Measurements from ENCODE around the gene PRR5. TPM values are rescaled to one million over a fixed set of nuclear protein-coding genes. Genes with fewer than 3 reads are reported as not detected.
"Not testable (repeated sequence)": the region's sequence is repeated elsewhere in the genome, so short reads cannot be mapped to it uniquely, and the experiment has no call there.

Gene PRR5
- total RNA-seq, 1 donor from 2014 or later, result 13.5 TPM

DNA sequence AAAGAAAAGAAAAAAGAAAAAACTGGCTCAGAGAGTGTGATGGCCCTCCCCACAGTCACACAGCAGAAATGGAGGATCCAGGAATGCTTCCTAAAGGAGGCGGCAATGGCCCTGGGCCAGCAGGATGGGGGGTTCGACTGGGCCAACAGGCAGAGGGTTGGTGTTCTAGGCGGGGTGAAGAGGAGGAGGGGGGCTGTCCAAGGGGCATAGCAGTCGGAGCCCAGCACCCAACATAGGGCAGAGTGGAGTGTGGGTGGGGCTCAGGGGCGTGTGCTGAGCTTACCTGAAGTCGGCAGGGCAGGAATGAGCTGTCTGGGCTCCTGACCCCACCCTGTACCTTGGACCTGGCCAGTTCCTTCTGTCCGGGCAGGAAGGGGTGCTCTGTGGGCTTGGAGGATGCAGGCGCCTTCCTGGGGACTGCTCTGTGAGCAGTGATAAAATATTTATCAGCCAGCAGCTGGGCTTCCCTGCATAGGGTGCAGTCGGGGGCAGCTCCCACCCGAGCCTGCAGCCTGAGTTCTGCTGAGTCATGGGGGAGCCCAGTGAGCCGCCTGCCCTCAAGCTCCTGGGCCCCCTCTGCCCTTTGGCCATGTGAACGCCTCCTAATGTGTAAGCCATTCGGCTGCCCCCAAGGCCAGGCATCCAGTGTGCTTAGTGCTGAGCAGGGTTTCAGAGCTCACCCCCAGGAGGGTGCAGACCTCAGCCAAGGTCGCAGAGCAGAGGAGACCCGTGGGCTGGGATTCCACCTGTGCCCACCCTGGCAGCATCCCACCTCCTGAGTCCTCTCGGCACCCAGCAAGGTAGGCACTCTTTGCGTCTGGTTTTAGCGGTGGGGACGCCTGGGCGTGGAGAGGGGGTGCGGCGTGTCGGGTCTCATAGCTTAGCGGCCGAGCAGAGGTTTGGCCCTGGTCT lies 25.3 kb upstream of the PRR5 start:
- peaks cover 13% of the 10 kb centered on the region for H3K27me3 Mint-ChIP-seq (ENCODE audit: unreplicated experiment)
- no peaks in the 10 kb centered on the region for H3K36me3 Mint-ChIP-seq (ENCODE audit: unreplicated experiment)
- H3K9me3 Mint-ChIP-seq (ENCODE audit: unreplicated experiment), result no peaks in the 10 kb centered on the region
- no peak overlapping the region for H3K27ac Mint-ChIP-seq (ENCODE audit: unreplicated experiment)
- TF ChIP-seq, protein P1, sequence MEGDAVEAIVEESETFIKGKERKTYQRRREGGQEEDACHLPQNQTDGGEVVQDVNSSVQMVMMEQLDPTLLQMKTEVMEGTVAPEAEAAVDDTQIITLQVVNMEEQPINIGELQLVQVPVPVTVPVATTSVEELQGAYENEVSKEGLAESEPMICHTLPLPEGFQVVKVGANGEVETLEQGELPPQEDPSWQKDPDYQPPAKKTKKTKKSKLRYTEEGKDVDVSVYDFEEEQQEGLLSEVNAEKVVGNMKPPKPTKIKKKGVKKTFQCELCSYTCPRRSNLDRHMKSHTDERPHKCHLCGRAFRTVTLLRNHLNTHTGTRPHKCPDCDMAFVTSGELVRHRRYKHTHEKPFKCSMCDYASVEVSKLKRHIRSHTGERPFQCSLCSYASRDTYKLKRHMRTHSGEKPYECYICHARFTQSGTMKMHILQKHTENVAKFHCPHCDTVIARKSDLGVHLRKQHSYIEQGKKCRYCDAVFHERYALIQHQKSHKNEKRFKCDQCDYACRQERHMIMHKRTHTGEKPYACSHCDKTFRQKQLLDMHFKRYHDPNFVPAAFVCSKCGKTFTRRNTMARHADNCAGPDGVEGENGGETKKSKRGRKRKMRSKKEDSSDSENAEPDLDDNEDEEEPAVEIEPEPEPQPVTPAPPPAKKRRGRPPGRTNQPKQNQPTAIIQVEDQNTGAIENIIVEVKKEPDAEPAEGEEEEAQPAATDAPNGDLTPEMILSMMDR (IDR thresholded peaks at IDR 0.05), result no peak
- DNase-seq (ENCODE audit: extremely low spot score, unreplicated experiment), result no peak
- H3K4me1 Mint-ChIP-seq (ENCODE audit: unreplicated experiment), result no peaks in the 10 kb centered on the region
- no peak overlapping the region for H3K4me3 Mint-ChIP-seq (ENCODE audit: unreplicated experiment)

DNA sequence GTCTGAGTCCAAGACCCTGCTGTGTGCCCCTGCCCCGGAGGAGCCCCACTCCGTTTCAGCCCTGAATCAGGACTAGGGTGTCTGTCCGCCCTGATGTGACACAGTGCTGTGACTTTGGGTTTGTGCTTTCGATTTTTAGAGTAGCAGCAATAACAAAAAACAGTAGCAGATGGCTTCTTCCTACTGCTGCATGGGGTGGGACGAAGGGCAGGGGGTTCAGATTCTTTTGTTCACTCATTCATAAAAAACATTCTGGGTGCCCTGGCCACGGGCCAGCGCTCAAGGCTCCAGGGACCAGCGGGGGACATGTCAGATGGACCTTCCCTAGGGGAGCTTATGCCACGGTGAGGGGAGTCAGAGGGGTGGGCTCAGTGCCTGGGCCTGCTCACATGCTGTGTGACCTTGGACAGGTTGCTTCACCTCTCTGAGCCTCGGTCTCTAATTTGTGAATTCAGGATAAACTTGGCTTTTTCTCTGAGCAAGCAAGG lies 24.6 kb upstream of the PRR5 start:
- H3K27ac Mint-ChIP-seq (ENCODE audit: unreplicated experiment), result no peak overlapping the region
- no peak overlapping the region for H3K4me3 Mint-ChIP-seq (ENCODE audit: unreplicated experiment)
- H3K36me3 Mint-ChIP-seq (ENCODE audit: unreplicated experiment), result no peaks in the 10 kb centered on the region

DNA sequence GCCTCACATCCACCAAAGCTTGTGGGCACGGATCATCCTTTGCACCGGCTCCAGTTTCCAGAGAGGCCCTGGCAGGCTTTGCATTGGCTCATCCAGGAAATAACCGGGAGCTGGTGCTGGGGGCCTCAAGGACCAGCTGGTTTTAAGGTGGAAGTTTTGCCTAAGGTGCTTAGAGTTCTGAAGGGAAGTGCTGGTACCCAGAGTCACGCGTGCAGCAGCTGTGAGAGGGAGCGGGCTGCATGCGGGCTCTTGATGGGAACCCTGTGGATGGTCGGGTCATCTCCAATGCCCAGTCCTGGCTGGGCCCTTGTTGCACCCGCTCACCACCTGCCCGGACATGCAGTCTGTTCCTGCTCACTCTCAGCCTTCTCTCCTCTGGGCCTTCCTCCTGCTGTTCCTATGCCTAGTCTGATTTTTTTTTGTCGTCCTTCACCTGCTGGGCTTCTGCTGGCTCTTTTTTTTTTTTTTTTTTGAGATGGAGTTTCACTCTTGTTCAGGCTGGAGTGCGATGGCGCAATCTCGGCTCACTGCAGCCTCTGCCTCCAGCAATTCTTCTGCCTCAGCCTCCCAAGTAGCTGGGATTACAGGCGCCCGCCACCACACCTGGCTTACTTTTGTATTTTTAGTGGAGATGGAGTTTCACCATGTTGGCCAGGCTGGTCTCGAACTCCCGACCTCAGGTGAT lies 24.0 kb upstream of the PRR5 start:
- H3K27ac Mint-ChIP-seq (ENCODE audit: unreplicated experiment), result no peak overlapping the region
- H3K27me3 Mint-ChIP-seq (ENCODE audit: unreplicated experiment), result peaks cover 9% of the 10 kb centered on the region

More for the DNA sequence above, 24.6 kb upstream of the PRR5 start:
- no peaks in the 10 kb centered on the region for H3K4me1 Mint-ChIP-seq (ENCODE audit: unreplicated experiment)
- peaks cover 9% of the 10 kb centered on the region for H3K27me3 Mint-ChIP-seq (ENCODE audit: unreplicated experiment)
- no peaks in the 10 kb centered on the region for H3K9me3 Mint-ChIP-seq (ENCODE audit: unreplicated experiment)
- TF ChIP-seq, protein P1 (IDR thresholded peaks at IDR 0.05), result no peak
- no peak for DNase-seq (ENCODE audit: extremely low spot score, unreplicated experiment)

DNA sequence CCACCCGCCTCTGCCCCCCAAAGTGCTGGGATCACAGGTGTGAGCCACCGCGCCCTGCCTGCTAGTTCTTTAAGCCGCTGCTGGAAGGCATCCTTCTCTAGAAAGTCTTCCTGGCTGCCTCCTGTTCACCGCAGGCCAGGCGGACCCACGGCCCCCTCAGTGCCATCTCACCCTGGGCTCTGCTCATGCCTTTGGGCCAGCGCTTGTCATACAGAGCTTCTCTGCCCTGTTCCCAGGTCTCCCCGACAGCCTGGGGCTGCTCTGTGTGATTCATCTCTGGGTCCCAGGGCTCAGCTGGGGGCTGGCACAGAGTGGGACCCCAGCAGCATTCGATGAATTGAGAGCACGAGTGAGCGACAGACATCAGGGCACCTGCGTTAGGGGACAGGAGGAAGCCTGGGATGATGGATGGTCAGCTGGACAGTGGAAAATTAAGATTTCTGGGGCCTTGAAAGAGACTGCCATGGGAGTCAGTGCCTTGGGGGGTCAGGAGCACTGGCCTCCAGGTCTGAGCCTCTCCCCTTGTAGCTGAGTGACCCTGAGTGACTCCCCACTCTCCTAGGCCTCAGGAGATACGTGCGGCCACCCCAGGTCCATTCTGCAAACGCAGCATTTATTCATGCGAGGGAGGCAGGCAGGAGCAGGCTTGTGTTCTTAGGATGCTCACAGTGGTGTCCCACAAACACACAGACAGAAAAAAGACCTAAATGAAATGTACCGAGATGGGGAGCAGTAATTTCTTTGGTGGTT lies 23.3 kb upstream of the PRR5 start:
- Mint-ChIP-seq H3K9me3 (ENCODE audit: unreplicated experiment) (no peaks in the 10 kb centered on the region), H3K27me3 (ENCODE audit: unreplicated experiment) (peaks cover 9% of the 10 kb centered on the region), H3K27ac (ENCODE audit: unreplicated experiment) (no peak overlapping the region), H3K36me3 (ENCODE audit: unreplicated experiment) (no peaks in the 10 kb centered on the region), H3K4me3 (ENCODE audit: unreplicated experiment) (no peak overlapping the region), H3K4me1 (ENCODE audit: unreplicated experiment) (no peaks in the 10 kb centered on the region)
- TF ChIP-seq, protein P1 (IDR thresholded peaks at IDR 0.05), result no peak
- DNase-seq (ENCODE audit: extremely low spot score, unreplicated experiment), result no peak

More for the DNA sequence above, 24.0 kb upstream of the PRR5 start:
- TF ChIP-seq, protein P1 (IDR thresholded peaks at IDR 0.05), result no peak
- H3K4me1 Mint-ChIP-seq (ENCODE audit: unreplicated experiment), result no peaks in the 10 kb centered on the region
- H3K9me3 Mint-ChIP-seq (ENCODE audit: unreplicated experiment), result no peaks in the 10 kb centered on the region
- no peak overlapping the region for H3K4me3 Mint-ChIP-seq (ENCODE audit: unreplicated experiment)
- DNase-seq (ENCODE audit: extremely low spot score, unreplicated experiment), result no peak
- no peaks in the 10 kb centered on the region for H3K36me3 Mint-ChIP-seq (ENCODE audit: unreplicated experiment)

DNA sequence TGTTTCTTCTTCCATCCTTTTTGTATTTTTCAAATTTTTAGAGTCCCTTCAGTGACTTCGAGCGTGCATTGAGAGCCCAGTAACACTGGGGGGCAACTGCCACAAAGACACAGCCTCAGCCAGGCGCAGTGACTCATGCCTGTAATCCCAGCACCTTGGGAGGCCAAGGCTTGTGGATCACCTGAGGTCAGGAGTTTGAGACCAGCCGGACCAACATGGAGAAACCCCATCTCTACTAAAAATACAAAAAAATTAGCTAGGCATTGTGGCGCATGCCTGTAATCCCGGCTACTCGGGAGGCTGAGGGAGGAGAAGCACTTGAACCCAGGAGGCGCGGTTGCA lies 22.7 kb upstream of the PRR5 start:
- not testable (repeated sequence) for H3K9me3 Mint-ChIP-seq (ENCODE audit: unreplicated experiment); H3K36me3 Mint-ChIP-seq (ENCODE audit: unreplicated experiment); H3K27ac Mint-ChIP-seq (ENCODE audit: unreplicated experiment); DNase-seq (ENCODE audit: extremely low spot score, unreplicated experiment); H3K4me3 Mint-ChIP-seq (ENCODE audit: unreplicated experiment); H3K27me3 Mint-ChIP-seq (ENCODE audit: unreplicated experiment); H3K4me1 Mint-ChIP-seq (ENCODE audit: unreplicated experiment)
